Stimulated activated CD8-positive, alpha-beta memory T cell treated with anti-CD3 and anti-CD28 coated beads, Interleukin-12 subunit alpha, Interleukin-12 subunit beta, amount 100 ng/mL, for 24 hours (primary cell): ENCODE results near the gene NLRP6.
"Not testable (repeated sequence)": the region's sequence is repeated elsewhere in the genome, so short reads cannot be mapped to it uniquely, and the experiment has no call there.

Experiments used
- DNase-seq: peaks from one replicate; pipeline ENCODE4 v3.0.0-alpha.2; 2020; ENCODE audit errors: extremely low read depth

NLRP6 gene

GRCh38 chr11:308740-309665, 30.8 kb downstream of the NLRP6 start:
- DNase-seq = not testable (repeated sequence)

GRCh38 chr11:309979-310572, 31.9 kb downstream of the NLRP6 start:
- not testable (repeated sequence) for DNase-seq

DNA sequence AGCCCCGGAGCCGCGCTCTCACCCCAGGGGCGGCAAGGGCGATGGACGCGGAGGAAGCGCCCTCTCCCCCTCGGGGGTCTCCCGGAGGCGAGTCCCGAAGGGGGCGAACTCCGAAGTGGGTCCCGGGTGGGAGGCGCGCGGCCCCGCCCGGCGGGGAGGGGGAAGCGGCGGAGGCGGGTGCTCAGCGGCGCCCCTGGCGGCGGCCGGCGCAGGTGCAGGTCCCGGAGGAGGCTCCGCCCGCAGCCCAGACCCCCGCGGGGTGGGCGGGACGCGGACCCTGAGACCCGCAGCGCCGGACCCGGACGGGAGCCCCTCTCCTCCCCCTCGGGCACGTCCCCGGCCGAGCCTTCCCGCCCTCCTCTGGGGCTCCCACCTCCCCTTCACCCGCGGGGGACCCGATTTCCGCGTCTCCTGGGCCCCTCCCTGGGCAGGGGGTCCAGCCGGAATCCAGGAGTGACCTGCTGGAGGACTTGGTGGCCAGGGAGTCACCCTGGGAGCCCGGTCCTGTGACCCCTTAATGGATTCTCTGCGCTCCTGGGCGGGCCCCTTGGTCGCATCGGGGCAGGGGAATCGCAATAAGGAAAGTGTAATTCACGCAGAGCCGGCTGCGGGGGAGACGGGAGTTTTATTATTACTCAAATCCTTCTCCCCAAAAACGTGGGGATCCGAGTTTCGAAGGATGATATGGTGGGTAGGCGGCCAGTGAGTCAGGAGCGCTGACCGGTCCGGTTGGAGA, 33.0 kb downstream of the NLRP6 start:
- not testable (repeated sequence) for DNase-seq

GRCh38 chr11:312092-312816, 34.0 kb downstream of the NLRP6 start:
- no peak for DNase-seq

DNA sequence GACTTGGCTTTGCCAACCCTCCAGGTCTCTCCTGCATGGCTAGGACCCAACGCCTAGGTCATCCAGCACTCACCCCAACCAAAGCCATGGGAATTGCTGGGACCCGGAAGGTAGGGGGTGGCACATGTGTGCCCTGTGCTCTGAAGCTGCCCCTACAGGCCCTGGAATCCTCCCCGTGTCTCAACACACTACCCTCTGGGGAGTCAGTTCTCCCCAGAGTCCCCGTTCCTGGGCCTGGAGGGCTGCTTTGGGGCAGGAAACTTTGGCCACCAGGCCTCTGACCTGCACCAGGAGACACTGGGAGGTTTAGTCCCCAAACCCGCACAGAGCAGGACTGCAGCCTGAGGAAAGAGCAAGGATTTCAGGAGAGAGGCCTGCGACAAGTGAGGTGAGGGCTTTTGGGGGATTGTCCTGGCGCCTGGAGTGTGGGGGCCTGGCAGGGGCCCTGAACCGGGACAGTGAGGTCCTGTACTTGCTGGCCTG, 35.1 kb downstream of the NLRP6 start:
- DNase-seq = no peak

DNA sequence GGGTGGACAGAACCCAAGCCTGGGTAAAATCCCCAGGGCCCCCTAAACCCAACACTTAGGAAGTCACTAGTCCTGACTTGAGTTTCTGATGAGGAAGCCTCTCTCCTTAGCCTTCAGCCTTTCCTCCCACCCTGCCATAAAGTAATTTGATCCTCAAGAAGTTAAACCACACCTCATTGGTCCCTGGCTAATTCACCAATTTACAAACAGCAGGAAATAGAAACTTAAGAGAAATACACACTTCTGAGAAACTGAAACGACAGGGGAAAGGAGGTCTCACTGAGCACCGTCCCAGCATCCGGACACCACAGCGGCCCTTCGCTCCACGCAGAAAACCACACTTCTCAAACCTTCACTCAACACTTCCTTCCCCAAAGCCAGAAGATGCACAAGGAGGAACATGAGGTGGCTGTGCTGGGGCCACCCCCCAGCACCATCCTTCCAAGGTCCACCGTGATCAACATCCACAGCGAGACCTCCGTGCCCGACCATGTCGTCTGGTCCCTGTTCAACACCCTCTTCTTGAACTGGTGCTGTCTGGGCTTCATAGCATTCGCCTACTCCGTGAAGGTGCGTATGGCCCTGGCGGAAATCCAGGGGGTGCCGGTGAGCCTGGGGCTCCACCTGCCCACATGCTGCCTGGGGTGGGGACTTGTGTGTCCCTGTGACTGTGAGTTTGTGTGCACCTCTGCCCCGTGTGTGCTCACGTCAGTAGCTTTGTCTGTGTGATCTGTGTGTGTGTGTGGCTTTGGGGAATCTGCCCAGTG, 35.8 kb downstream of the NLRP6 start, which contains the start of gene IFITM1:
TSS of gene IFITM1 (plus strand) at position 254 of the 767 bp plus-strand sequence. CDS start at position 385, 131 bp downstream.
- no peak for DNase-seq

- not testable (repeated sequence) for DNase-seq
These were observed 36.3 kb downstream of the NLRP6 start for GRCh38 chr11:314554-314875.

GRCh38 chr11:315051-315481, 36.9 kb downstream of the NLRP6 start:
- no peak for DNase-seq

DNA sequence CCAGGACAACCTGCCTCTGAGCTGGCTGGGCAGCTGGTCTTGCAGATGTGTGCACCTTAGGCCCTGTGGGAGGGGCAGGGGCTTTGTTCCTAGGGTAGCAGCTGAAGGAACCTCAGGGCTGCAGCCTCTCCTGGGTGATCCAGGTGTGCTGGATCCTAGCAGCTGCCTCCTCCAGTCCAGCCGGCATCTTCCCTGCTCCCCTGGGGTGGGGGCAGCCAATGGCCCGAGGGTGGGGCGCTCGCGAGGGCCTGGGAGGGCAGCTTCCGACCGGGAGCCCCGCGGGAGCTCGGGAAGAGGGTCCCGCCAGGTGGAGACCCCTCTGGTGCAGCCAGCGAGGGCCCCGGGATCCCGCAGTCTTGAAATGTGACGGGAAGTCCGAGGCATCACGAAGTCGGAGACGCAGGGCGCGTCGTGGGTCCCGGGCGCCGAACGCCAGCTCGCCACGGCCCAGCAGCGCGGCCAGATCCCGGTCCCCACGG, 37.3 kb downstream of the NLRP6 start:
- DNase-seq = no peak

DNA sequence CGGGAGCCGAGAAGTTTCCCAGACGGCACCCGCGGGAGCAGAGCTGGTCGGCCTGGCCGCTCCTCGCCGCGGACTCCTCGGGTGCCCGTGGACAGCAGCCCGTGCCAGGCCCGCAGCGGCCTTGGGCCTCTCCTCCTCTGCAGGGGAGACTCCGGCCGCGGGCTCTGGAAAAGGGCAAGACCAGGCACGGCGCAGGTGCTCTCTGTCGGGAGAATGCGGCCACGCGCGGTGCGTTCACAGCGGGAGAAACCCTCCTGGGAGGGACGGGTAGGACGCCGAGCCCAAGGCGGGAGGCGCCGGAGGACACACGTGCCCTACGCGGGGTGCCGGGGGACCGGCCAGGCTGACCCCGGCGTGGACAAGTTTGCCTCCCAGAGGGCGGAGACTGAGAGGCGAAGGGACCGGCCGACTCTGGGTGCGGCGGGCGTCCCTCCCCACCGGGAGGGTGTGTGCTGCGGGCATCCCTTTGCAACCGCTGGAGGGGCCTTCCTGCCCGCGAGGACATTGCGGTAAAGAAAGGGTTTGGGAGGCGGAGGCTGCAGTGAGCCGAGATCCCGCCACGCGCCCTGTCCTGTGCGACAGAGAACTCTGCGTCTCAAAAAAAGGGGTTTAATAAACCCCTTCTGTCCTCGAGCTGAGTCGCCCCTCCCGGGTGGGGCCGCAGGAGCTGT, 38.0 kb downstream of the NLRP6 start:
- DNase-seq = no peak

- no peak for DNase-seq
These were observed 38.7 kb downstream of the NLRP6 start for GRCh38 chr11:316891-317301.

- DNase-seq = not testable (repeated sequence)
These were observed 39.6 kb downstream of the NLRP6 start for GRCh38 chr11:317668-318404.

GRCh38 chr11:318405-319120, 40.4 kb downstream of the NLRP6 start:
- DNase-seq = not testable (repeated sequence)

DNA sequence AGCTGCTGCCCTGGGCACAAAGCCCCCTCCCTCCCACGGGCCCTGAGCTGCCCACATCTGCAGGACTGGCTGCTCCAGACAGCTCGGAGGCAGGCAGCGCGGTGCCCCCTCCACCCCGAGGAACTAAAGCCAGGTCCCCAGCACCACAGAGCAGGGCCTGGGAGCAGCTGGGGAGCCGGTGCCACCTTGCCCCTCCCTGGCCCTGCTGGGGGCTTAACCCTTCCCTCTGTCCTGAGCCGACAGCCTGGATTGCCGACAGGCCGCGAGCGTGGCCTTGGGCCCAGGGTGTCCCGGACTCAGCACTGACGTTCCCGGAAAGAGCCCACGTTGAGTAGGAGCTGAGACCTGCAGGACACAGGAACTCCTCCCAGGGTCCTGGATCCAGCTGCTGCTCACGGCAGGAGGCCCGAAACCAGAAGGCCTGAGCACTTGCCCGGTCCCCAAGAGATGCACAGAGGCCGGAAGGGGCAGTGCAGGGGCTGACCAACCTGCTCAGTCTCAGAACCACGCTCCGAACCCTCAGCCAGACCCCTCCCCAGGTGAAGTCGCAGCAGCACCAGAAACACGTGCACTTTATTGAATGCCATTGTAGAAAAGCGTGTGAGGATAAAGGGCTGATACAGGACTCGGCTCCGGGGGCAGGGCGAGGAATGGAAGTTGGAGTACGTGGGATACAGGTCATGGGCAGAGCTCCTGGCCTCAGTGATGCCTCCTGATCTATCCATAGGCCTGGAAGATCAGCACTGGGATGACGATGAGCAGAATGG, 41.1 kb downstream of the NLRP6 start:
- not testable (repeated sequence) for DNase-seq

GRCh38 chr11:319888-320273, 41.7 kb downstream of the NLRP6 start:
- DNase-seq = not testable (repeated sequence)

GRCh38 chr11:324156-324555, 45.9 kb downstream of the NLRP6 start:
- DNase-seq = no peak

DNA sequence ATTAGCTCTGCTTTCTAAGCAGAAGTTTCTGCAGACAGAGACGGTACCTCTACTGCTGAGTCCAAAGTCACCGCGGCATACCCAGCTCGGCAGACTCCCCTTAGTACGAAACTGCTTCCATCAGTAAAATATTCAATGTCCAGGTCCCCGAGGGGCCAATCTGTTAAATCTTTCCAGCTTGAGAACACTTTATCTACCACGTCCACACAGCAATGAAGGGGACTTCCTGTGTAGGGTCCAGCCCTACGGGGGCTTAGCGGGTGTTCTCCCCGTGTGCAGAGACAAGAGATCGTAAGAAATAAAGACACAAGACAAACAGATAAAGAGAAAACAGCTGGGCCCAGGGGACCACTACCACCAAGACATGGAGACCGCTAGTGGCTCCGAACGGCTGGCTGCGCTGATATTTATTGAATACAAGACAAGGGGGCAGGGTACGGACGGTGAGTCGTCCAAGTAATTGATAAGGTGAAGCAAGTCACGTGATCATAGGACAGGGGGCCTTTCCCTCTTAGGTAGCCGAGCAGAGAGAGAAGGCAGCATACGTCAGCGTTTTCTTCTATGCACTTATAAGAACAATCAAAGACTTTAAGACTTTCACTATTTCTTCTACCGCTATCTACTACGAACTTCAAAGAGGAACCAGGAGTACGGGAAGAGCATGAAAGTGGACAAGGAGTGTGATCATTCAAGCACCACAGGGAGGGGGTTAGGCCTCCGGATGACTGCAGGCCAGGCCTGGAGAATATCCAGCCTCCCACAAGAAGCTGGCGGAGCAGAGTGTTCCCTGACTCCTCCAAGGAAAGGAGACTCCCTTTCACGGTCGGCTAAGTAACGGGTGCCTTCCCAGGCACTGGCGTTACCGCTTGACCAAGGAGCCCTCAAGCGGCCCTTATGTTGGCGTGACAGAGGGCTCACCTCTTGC, 46.6 kb downstream of the NLRP6 start:
- not testable (repeated sequence) for DNase-seq
